Calu3 (cell line): ENCODE data around the gene CD300LD. TPM values are rescaled to one million over a fixed set of nuclear protein-coding genes. Genes with fewer than 3 reads are reported as not detected.
"Not testable (repeated sequence)": the region's sequence is repeated elsewhere in the genome, so short reads cannot be mapped to it uniquely, and the experiment has no call there.

Experiments
- BruUV-seq: library from RNA; stranded (reverse); fragments of 400-500 nt; replicated peaks from 2 replicates; lab custom pipeline; 2021; lab: Mats Ljungman, UMichigan
- CTCF ChIA-PET: fragments of 300-600 bp; sonication (Branson Sonifier 250); formaldehyde crosslinking; loops from one replicate; lab custom pipeline; 2022; ENCODE audit warnings: antibody characterized with exemption; lab: Charles Lee
- DNase-seq: peaks from one replicate; pipeline ENCODE4 v3.0.0; 2022
- H3K27ac Mint-ChIP-seq: one replicate; pipeline ENCODE4 v1.8.0; 2022; ENCODE audit warnings: mixed read lengths; ENCODE audit not compliant: unreplicated experiment
- H3K27me3 Mint-ChIP-seq: one replicate; pipeline ENCODE4 v1.8.0; 2022; ENCODE audit warnings: mixed read lengths; ENCODE audit not compliant: unreplicated experiment
- H3K36me3 Mint-ChIP-seq: one replicate; pipeline ENCODE4 v1.8.0; 2022; ENCODE audit warnings: mild to moderate bottlenecking, moderate library complexity, mixed read lengths; ENCODE audit not compliant: insufficient read depth, unreplicated experiment
- H3K4me1 Mint-ChIP-seq: one replicate; pipeline ENCODE4 v1.8.0; 2022; ENCODE audit warnings: mild to moderate bottlenecking, low read depth, mixed read lengths; ENCODE audit not compliant: unreplicated experiment
- H3K4me3 Mint-ChIP-seq: one replicate; pipeline ENCODE4 v1.8.0; 2022; ENCODE audit warnings: mild to moderate bottlenecking, low read depth, moderate library complexity, mixed read lengths; ENCODE audit not compliant: unreplicated experiment
- H3K9me3 Mint-ChIP-seq: one replicate; pipeline ENCODE4 v1.8.0; 2022; ENCODE audit warnings: low read depth, mixed read lengths; ENCODE audit not compliant: unreplicated experiment
- intact Hi-C: fragments of 100-400 bp; cut with micrococcal nuclease; formaldehyde crosslinking; loops from one replicate; pipeline ENCODE4 v1.10.0; 2022; ENCODE audit not compliant: unreplicated experiment
- total RNA-seq: library from RNA; stranded (reverse); gene quantifications from 2 replicates; pipeline ENCODE4 v1.2.3, GENCODE V29; 2022
- TF ChIP-seq, protein P1 (sequence below): fragments of 200-600 bp; IDR thresholded peaks from one replicate; pipeline ENCODE4 v1.8.0; 2022; ENCODE audit warnings: antibody characterized with exemption; ENCODE audit not compliant: unreplicated experiment

Gene CD300LD
- total RNA-seq, 1 experiment from 2014 or later: not detected

DNA sequence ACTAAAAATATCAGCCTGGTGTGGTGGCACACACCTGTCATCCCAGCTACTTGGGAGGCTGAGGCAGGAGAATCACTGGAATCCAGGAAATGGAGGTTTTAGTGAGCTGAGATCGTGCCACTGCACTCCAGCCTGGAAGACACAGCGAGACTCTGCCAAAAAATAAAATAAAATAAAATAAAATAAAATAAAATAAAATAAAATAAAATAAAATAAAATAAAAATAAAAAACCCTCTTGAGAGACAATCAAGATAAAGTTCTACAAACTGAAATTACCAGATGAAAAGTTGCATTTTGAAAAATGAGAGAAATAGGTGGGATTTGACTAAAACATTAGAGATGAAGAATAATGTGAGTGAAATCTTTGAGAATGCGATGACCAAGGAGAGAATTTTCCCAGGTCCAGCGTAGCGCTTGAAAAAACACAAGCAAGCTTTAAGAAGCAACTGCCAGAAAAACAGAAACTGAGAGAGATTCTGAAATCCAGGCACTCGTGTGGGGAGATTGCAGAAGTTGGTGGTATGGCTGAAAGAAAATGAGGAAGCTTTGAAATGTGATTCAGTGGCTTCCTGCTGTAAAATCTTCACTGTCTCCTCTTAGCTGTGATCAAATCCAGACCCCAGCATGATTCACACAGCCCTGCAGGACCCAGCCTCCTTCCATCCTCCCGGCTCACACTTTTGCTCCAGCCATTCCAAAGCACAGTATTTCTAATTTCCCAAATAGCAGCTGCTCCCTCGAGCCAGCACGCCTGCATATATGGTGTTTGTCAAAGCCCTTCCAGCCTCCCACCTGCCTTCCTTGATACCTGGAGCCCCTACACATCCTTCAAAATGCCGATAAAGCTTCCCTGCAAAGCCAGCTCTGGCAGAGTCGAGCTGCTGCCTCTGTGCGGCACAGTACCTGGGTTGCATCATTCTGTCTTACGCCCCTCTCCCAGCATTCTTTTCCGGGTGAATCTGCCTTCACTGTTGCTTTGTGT, 39.7 kb upstream of the CD300LD start:
- Mint-ChIP-seq H3K9me3 (no peaks in the 10 kb centered on the region), H3K4me1 (no peaks in the 10 kb centered on the region), H3K27ac (no peak overlapping the region), H3K36me3 (no peaks in the 10 kb centered on the region), H3K4me3 (no peak overlapping the region), H3K27me3 (peaks cover 97% of the 10 kb centered on the region)
- intact Hi-C loops: no loop called here
- DNase-seq: no peak
- TF ChIP-seq, protein P1, sequence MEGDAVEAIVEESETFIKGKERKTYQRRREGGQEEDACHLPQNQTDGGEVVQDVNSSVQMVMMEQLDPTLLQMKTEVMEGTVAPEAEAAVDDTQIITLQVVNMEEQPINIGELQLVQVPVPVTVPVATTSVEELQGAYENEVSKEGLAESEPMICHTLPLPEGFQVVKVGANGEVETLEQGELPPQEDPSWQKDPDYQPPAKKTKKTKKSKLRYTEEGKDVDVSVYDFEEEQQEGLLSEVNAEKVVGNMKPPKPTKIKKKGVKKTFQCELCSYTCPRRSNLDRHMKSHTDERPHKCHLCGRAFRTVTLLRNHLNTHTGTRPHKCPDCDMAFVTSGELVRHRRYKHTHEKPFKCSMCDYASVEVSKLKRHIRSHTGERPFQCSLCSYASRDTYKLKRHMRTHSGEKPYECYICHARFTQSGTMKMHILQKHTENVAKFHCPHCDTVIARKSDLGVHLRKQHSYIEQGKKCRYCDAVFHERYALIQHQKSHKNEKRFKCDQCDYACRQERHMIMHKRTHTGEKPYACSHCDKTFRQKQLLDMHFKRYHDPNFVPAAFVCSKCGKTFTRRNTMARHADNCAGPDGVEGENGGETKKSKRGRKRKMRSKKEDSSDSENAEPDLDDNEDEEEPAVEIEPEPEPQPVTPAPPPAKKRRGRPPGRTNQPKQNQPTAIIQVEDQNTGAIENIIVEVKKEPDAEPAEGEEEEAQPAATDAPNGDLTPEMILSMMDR: no peak
- CTCF ChIA-PET: interaction anchor here (0.7 kb wide), 1 partner anchor 14 kb away, joined by 4 read pairs; no protein-coding TSS in a partner anchor
- no TSS peak for BruUV-seq

DNA sequence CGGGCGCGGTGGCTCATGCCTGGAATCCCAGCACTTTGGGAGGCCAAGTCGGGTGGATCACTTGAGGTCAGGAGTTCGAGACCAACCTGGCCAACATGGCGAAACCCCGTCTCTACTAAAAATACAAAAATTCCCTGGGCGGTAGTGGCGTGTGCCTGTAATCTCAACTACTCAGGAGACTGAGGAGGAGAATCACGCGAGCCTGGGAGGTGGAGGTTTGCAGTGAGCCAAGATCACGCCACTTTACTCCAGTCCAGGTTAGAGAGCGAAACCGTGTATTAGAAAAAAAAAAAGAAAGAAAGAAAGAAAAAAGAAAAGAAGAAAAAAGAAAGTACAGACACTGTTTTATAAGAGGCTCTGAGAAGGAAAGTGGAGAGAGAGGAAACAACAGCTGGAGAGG, 38.2 kb upstream of the CD300LD start:
- not testable (repeated sequence) for BruUV-seq

DNA sequence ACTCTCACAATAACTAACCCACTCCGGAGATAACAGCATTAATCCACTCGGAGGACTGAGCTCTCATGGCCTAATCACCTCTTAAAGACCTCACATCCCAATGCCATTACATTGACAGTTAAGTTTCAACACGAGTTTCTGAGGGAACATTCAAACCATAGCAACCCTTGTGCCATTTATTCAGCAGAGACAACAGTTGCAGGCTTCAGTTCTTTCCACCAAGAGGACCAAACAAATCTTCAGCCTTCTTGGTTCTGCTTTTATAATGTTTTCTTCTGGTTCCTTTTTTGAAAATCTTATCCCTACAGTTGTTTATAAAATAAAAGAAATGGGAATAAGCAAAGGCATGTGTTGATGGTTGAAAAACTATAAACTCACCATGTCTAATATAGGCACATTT, 33.6 kb upstream of the CD300LD start:
- CTCF ChIA-PET: no interaction called here
- H3K4me1 Mint-ChIP-seq: no peaks in the 10 kb centered on the region
- BruUV-seq: no TSS peak
- H3K27me3 Mint-ChIP-seq: peaks cover 100% of the 10 kb centered on the region
- H3K9me3 Mint-ChIP-seq: peaks cover 3% of the 10 kb centered on the region
- TF ChIP-seq, protein P1: no peak
- no peaks in the 10 kb centered on the region for H3K36me3 Mint-ChIP-seq
- H3K4me3 Mint-ChIP-seq: no peak overlapping the region
- no peak overlapping the region for H3K27ac Mint-ChIP-seq
- intact Hi-C loops: no loop called here
- DNase-seq: no peak

More for the DNA sequence above, 38.2 kb upstream of the CD300LD start:
- CTCF ChIA-PET, H3K36me3 Mint-ChIP-seq, H3K27ac Mint-ChIP-seq, H3K4me3 Mint-ChIP-seq, H3K4me1 Mint-ChIP-seq, intact Hi-C loops, DNase-seq, H3K9me3 Mint-ChIP-seq: not testable (repeated sequence)
- peaks cover 97% of the 10 kb centered on the region for H3K27me3 Mint-ChIP-seq

DNA sequence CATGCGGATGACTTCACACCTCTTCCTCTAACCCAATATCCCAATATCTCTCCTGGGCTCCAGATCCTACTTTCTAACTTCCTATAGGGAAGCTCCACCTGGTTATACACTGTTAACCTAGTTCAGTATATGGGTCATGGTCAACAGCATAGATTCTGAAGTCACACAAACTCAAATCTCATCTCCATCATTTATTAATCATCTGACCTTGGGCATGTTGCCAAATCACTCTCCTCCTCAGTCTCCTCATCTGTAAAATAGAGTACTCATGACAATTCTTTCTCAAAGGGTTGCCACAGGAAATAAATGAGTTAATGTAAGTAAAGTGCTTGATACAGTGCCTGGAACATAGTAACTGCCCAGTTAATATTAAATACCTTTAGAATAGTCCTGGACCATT, 32.0 kb upstream of the CD300LD start:
- DNase-seq: no peak
- H3K27me3 Mint-ChIP-seq: peaks cover 99% of the 10 kb centered on the region
- no TSS peak for BruUV-seq
- CTCF ChIA-PET: interaction anchor here (0.5 kb wide), 1 partner anchor 16 kb away, joined by 3 read pairs; no protein-coding TSS in a partner anchor
- intact Hi-C loops: no loop called here
- no peak overlapping the region for H3K27ac Mint-ChIP-seq
- no peaks in the 10 kb centered on the region for H3K36me3 Mint-ChIP-seq
- H3K4me1 Mint-ChIP-seq: no peaks in the 10 kb centered on the region
- H3K9me3 Mint-ChIP-seq: peaks cover 3% of the 10 kb centered on the region
- no peak overlapping the region for H3K4me3 Mint-ChIP-seq
- TF ChIP-seq, protein P1: no peak
